Measurements from ENCODE around the gene CHSY1. TPM values are rescaled to one million over a fixed set of nuclear protein-coding genes. Genes with fewer than 3 reads are reported as not detected.

CHSY1 gene
- total and polyA plus RNA-seq, 2 of the 13 experiments (the other 11 are each of a cell fraction or from before 2014, with no cell fraction given): 13.3 to 13.7 TPM

DNA sequence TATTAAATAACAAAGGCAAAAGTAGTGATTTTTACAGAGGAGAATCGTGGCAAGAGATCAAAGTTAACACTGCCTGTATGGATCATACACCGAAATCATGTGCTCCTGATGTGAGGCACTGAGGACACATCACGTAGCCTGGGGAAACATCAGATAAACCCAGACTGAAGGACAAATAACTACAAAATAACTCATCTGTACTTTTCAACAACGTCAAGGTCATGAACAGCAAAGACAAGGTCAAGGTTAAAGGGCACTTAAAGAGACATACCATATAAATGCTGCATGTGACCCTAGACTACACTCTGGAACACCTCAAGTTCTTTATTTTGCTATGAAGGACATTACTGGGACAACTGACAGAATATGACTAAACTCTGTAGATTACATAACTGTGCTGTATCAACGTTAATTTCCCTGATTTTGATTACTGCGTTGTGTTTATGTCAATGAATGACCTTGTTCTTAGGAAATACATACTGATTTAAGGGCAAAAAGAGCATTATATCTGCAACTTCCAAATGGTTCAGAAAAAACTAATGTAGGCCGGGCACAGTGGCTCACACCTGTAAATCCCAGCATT lies 48.1 kb downstream of the CHSY1 start (continued):
- no peak for TF ChIP-seq SOX13 (IDR thresholded peaks at IDR 0.05)
- TF ChIP-seq SOX13 (CRISPR knock-in tag; conservative IDR thresholded peaks at IDR 0.05 in 1 of 2, IDR thresholded peaks at IDR 0.05 in 1 of 2): peak in 1 of 2 experiments; percentile 44; a peak in 1 of 4 replicates
- TF ChIP-seq ZEB1 (IDR thresholded peaks at IDR 0.05; ENCODE audit: insufficient replicate concordance, low read depth): no peak
- no peak for TF ChIP-seq ZBTB20 (CRISPR knock-in tag; IDR thresholded peaks at IDR 0.05; ENCODE audit: borderline replicate concordance, low read depth)
- TF ChIP-seq, protein P1, sequence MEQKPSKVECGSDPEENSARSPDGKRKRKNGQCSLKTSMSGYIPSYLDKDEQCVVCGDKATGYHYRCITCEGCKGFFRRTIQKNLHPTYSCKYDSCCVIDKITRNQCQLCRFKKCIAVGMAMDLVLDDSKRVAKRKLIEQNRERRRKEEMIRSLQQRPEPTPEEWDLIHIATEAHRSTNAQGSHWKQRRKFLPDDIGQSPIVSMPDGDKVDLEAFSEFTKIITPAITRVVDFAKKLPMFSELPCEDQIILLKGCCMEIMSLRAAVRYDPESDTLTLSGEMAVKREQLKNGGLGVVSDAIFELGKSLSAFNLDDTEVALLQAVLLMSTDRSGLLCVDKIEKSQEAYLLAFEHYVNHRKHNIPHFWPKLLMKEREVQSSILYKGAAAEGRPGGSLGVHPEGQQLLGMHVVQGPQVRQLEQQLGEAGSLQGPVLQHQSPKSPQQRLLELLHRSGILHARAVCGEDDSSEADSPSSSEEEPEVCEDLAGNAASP (CRISPR knock-in tag; IDR thresholded peaks at IDR 0.05; ENCODE audit: borderline replicate concordance): peak; percentile 53; the same call in 1 of the 2 replicates
- TF ChIP-seq EP300 (IDR thresholded peaks at IDR 0.05; ENCODE audit: low read depth in 2 of 2, low read length in 2 of 2): 0 out of 4 replicates have a peak, but pooled peaks of 1 of the 2 experiments have one; percentile 13
- no peak for TF ChIP-seq EP300 (CRISPR knock-in tag; IDR thresholded peaks at IDR 0.05; ENCODE audit: borderline replicate concordance)
- no peak for TF ChIP-seq ZNF746 (CRISPR knock-in tag; IDR thresholded peaks at IDR 0.05)
- TF ChIP-seq, protein P2, sequence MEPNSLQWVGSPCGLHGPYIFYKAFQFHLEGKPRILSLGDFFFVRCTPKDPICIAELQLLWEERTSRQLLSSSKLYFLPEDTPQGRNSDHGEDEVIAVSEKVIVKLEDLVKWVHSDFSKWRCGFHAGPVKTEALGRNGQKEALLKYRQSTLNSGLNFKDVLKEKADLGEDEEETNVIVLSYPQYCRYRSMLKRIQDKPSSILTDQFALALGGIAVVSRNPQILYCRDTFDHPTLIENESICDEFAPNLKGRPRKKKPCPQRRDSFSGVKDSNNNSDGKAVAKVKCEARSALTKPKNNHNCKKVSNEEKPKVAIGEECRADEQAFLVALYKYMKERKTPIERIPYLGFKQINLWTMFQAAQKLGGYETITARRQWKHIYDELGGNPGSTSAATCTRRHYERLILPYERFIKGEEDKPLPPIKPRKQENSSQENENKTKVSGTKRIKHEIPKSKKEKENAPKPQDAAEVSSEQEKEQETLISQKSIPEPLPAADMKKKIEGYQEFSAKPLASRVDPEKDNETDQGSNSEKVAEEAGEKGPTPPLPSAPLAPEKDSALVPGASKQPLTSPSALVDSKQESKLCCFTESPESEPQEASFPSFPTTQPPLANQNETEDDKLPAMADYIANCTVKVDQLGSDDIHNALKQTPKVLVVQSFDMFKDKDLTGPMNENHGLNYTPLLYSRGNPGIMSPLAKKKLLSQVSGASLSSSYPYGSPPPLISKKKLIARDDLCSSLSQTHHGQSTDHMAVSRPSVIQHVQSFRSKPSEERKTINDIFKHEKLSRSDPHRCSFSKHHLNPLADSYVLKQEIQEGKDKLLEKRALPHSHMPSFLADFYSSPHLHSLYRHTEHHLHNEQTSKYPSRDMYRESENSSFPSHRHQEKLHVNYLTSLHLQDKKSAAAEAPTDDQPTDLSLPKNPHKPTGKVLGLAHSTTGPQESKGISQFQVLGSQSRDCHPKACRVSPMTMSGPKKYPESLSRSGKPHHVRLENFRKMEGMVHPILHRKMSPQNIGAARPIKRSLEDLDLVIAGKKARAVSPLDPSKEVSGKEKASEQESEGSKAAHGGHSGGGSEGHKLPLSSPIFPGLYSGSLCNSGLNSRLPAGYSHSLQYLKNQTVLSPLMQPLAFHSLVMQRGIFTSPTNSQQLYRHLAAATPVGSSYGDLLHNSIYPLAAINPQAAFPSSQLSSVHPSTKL (CRISPR knock-in tag; IDR thresholded peaks at IDR 0.05): peak; percentile 81
- TF ChIP-seq CREB1 (IDR thresholded peaks at IDR 0.05): no peak
- peak; percentile 21; the same call in 1 of the 2 replicates for TF ChIP-seq CREB1 (CRISPR knock-in tag; IDR thresholded peaks at IDR 0.05)
- TF ChIP-seq, protein P3, sequence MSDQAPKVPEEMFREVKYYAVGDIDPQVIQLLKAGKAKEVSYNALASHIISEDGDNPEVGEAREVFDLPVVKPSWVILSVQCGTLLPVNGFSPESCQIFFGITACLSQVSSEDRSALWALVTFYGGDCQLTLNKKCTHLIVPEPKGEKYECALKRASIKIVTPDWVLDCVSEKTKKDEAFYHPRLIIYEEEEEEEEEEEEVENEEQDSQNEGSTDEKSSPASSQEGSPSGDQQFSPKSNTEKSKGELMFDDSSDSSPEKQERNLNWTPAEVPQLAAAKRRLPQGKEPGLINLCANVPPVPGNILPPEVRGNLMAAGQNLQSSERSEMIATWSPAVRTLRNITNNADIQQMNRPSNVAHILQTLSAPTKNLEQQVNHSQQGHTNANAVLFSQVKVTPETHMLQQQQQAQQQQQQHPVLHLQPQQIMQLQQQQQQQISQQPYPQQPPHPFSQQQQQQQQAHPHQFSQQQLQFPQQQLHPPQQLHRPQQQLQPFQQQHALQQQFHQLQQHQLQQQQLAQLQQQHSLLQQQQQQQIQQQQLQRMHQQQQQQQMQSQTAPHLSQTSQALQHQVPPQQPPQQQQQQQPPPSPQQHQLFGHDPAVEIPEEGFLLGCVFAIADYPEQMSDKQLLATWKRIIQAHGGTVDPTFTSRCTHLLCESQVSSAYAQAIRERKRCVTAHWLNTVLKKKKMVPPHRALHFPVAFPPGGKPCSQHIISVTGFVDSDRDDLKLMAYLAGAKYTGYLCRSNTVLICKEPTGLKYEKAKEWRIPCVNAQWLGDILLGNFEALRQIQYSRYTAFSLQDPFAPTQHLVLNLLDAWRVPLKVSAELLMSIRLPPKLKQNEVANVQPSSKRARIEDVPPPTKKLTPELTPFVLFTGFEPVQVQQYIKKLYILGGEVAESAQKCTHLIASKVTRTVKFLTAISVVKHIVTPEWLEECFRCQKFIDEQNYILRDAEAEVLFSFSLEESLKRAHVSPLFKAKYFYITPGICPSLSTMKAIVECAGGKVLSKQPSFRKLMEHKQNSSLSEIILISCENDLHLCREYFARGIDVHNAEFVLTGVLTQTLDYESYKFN (CRISPR knock-in tag; conservative IDR thresholded peaks at IDR 0.05): peak; percentile 28; the same call in 1 of the 2 replicates
- TF ChIP-seq RXRB (CRISPR knock-in tag; IDR thresholded peaks at IDR 0.05; ENCODE audit: borderline replicate concordance): peak; percentile 86; the same call in 1 of the 2 replicates
- TF ChIP-seq ZNF484 (CRISPR knock-in tag; IDR thresholded peaks at IDR 0.05; ENCODE audit: borderline replicate concordance, low read depth): no peak
- no peak for TF ChIP-seq AKAP8 (CRISPR knock-in tag; IDR thresholded peaks at IDR 0.05)
- peak; percentile 53; the same call in 1 of the 2 replicates for TF ChIP-seq NR2C2 (CRISPR knock-in tag; IDR thresholded peaks at IDR 0.05; ENCODE audit: borderline replicate concordance)
- 0 out of 4 replicates have a peak, but pooled peaks of 1 of the 2 experiments have one; percentile 52 for TF ChIP-seq NR2F1 (CRISPR knock-in tag; IDR thresholded peaks at IDR 0.05)
- TF ChIP-seq FOXA1 (IDR thresholded peaks at IDR 0.05): no peak
- peak; percentile 14; the same call in 1 of the 2 replicates for TF ChIP-seq FOXA1 (CRISPR knock-in tag; IDR thresholded peaks at IDR 0.05)
- peak; percentile 56 for TF ChIP-seq SAP130 (CRISPR knock-in tag; IDR thresholded peaks at IDR 0.05; ENCODE audit: low read depth)

Measured in HepG2 (cell line).